Common myeloid progenitor, CD34-positive (primary cell): ENCODE results near the gene CACNB4.
A peak's percentile ranks its signal among the peaks of the same experiment; 100 is the strongest.

ENCODE experiments used
- CTCF ChIA-PET: fragments of 350-600 bp; sonication (Branson Sonifier 250); formaldehyde crosslinking; loops from one replicate; lab custom pipeline; 2021; ENCODE audit warnings: antibody characterized with exemption; lab: Charles Lee
- POLR2A ChIA-PET: fragments of 350-600 bp; sonication (Branson Sonifier 250); formaldehyde crosslinking; loops from one replicate; lab custom pipeline; 2021; ENCODE audit warnings: antibody characterized with exemption; lab: Charles Lee
- DNase-seq, 3 donors: peaks; one replicate each; pipeline versions ENCODE4 v3.0.0 to v3.0.0-alpha.2; 2013
- H3K27ac ChIP-seq, 2 experiments: 1 replicate in 1 of 2; 2 replicates in 1 of 2; pipeline ENCODE4 v1.7.0; 2013; ENCODE audit warnings: inconsistent platforms in 2 of 2, low read length in 2 of 2, mild to moderate bottlenecking in 2 of 2, low read depth in 1 of 2, moderate library complexity in 1 of 2; ENCODE audit not compliant: severe bottlenecking in 2 of 2, insufficient read depth in 1 of 2, poor library complexity in 1 of 2
- H3K27me3 ChIP-seq, 5 experiments: replicated peaks in 2 of 5; 1 replicate in 3 of 5; 2 replicates in 2 of 5; pipeline versions ENCODE4 v1.6.1 to v1.7.0; 2013; ENCODE audit warnings: low read length in 4 of 5, mild to moderate bottlenecking in 2 of 5, moderate library complexity in 2 of 5, inconsistent platforms in 1 of 5; ENCODE audit not compliant: insufficient read depth in 5 of 5, control insufficient read depth in 4 of 5
- H3K36me3 ChIP-seq, 4 experiments: 1 replicate in 2 of 4; 2 replicates in 2 of 4; pipeline versions ENCODE4 v1.6.1 to v1.7.0; 2013; ENCODE audit warnings: low read length in 3 of 4, control low read depth in 1 of 4, mild to moderate bottlenecking in 1 of 4; ENCODE audit not compliant: control insufficient read depth in 4 of 4, insufficient read depth in 4 of 4
- H3K4me1 ChIP-seq, 4 experiments: 1 replicate in 3 of 4; 2 replicates in 1 of 4; pipeline versions ENCODE4 v1.6.1 to v1.7.1; 2013; ENCODE audit warnings: low read length in 3 of 4, mild to moderate bottlenecking in 3 of 4, control low read depth in 1 of 4, inconsistent platforms in 1 of 4, moderate library complexity in 1 of 4; ENCODE audit not compliant: control insufficient read depth in 4 of 4, insufficient read depth in 4 of 4; ENCODE audit errors: control extremely low read depth in 1 of 4
- H3K4me3 ChIP-seq, 7 experiments: 1 replicate in 4 of 7; 2 replicates in 3 of 7; pipeline versions ENCODE4 v1.5.1 to v1.7.0; 2013; ENCODE audit warnings: mild to moderate bottlenecking in 7 of 7, low read length in 6 of 7, moderate library complexity in 6 of 7, inconsistent platforms in 2 of 7, low read depth in 2 of 7, control low read depth in 1 of 7; ENCODE audit not compliant: insufficient read depth in 4 of 7, control insufficient read depth in 1 of 7; ENCODE audit errors: extremely low read depth in 1 of 7
- H3K9me3 ChIP-seq, 5 experiments: 1 replicate in 4 of 5; 2 replicates in 1 of 5; pipeline versions ENCODE4 v1.6.1 to v1.7.1; 2013; ENCODE audit warnings: low read length in 4 of 5, mild to moderate bottlenecking in 2 of 5, inconsistent platforms in 1 of 5, low read depth in 1 of 5, moderate library complexity in 1 of 5; ENCODE audit not compliant: control insufficient read depth in 4 of 5, insufficient read depth in 2 of 5; ENCODE audit errors: control extremely low read depth in 1 of 5
- WGBS: methylation state at CpG from one replicate; pipeline ENCODE4 v1.1.5; 2013; ENCODE audit not compliant: insufficient coverage; 5-methylcytosine and 5-hydroxymethylcytosine counted together

CACNB4 gene

DNA sequence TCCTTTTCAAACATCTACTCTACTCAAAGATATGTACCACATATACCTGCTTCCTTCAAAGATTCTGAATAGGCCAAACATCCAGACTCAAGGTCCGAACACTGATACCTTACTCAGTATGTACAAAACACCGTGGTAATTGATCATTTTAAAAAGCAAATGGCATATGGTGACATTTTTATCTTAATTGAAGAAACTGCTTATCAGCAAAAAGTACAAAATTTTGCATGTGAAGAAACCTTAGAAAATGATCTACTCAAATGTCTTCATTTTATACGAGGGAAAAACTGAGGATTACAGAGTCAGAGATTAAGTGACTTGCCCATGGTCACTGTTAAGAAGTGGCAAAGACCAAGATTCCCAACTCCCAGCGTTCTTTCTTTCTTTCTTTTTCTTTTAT, 133.0 kb downstream of the CACNB4 start:
- H3K4me1 ChIP-seq, result no peaks in the 10 kb centered on the region
- H3K4me3 ChIP-seq, result no peak overlapping the region
- no peaks in the 10 kb centered on the region for H3K9me3 ChIP-seq
- no peaks in the 10 kb centered on the region for H3K36me3 ChIP-seq
- H3K27ac ChIP-seq, result no peak overlapping the region
- H3K27me3 ChIP-seq, result no peaks in the 10 kb centered on the region
- DNase-seq, result no peak
- ChIA-PET POLR2A (no interaction called here), CTCF (no interaction called here)
- WGBS, result no CpG with 5 or more reads among the region's 4 CpGs

DNA sequence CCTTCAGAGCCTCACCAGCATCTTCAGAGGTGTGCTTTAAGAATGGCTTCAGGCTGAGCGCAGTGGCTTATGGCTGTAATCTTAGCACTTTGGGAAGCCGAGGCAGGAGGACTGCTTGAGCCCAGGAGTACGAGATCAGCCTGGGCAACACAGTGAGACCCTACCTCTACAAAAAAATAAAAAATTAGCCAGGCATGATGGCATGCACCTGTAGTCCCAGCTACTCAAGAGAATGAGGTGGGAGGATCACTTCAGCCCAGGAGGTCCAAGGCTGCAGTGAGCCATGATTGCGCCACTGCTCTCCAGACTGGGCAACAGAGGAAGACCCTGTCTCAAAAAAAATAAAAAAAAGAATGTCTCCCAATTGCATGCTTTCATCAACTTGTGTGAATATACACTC, 137.3 kb downstream of the CACNB4 start:
- H3K36me3 ChIP-seq, result no peaks in the 10 kb centered on the region
- no peaks in the 10 kb centered on the region for H3K9me3 ChIP-seq
- POLR2A ChIA-PET, result no interaction called here
- H3K4me1 ChIP-seq, result no peaks in the 10 kb centered on the region
- no peak for DNase-seq
- no peak overlapping the region for H3K27ac ChIP-seq
- WGBS, result 100% methylated on average over 2 of the region's 4 CpGs
- H3K4me3 ChIP-seq, result peak overlapping the region in 1 of 7 experiments; percentile 0
- no peaks in the 10 kb centered on the region for H3K27me3 ChIP-seq
- CTCF ChIA-PET, result no interaction called here

DNA sequence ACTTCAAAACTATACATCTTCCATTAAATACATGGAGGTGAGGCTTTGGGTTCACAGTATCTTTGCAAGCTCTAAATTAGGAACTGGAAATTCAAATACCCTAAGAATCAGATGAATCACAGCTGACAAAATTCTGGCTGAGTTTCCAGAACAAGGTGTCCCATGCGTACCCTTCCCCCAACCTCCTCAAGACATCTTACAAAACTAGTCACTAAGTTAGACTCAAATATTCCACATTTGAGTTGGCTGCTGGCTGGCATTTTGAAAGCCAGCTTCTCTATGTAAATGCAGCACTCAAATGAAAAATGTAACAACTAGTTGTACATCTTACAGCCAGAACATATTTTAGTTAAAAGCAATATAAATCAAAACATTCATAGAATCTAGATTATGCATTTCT, 139.6 kb downstream of the CACNB4 start:
- ChIA-PET CTCF (no interaction called here), POLR2A (no interaction called here)
- Histone ChIP-seq H3K9me3 (no peaks in the 10 kb centered on the region), H3K27me3 (no peaks in the 10 kb centered on the region), H3K27ac (no peak overlapping the region), H3K4me3 (no peak overlapping the region), H3K36me3 (no peaks in the 10 kb centered on the region), H3K4me1 (no peaks in the 10 kb centered on the region)
- DNase-seq, result no peak
- 67% methylated on average over 1 of the region's 1 CpG for WGBS

DNA sequence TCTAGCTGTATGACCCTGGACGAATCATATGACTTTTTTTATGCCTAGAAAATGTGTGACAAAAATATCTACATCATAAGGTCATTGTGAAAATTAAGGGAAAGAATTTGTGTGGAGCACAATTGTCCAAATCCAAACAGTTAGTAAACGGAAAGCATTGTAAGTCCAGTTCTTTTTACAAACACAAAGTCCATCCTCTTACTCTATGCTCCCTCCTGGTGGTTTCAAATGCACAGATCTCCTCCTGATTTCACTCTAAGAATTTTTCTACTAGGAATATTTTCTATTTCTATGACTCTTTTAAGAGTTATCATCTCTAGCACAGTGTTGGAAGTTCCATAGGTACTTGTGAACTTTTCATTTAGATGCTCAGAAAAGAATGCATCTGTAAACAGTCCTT, 145.4 kb downstream of the CACNB4 start:
- no CpG with 5 or more reads among the region's 2 CpGs for WGBS

DNA sequence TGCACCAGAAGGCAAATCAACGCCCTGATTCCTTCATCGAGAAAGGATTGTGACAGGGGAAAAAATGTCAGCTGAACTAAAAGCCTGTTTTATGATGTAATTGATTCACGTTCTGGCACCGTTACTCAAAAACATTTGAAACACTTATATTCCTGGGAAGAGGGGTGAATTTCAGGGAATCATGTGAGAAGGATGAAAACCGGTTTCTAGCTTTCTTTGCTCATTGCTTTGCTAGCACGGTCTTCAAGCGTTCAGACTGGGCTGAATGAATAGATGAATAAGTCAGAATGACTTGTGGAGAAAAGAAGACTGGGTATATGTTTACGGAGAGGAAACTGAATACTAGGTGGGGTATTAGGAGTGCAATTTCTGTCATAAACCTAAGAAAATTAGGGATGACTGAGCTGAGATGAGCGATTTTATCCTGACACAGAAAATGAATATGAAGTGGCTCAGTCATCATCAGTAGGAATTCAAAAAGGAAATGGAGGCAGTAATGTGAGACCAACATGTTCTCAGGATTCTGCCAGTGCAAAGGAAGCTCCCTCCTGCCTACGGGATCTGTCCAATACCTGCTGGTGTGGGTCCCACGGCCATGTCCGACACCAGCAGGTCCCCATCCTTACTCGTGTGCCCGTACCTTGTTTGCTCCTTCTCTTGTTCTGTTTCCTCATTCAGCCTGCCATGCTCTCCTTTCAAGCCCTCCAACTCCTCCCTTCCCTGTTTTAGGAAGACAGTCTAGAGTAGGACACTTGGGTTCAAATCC, 146.0 kb downstream of the CACNB4 start:
- Histone ChIP-seq H3K27ac (no peak overlapping the region), H3K27me3 (no peaks in the 10 kb centered on the region), H3K9me3 (no peaks in the 10 kb centered on the region), H3K36me3 (no peaks in the 10 kb centered on the region), H3K4me3 (no peak overlapping the region), H3K4me1 (peaks cover 0 to 4% (median 4%) of the 10 kb centered on the region in 4 experiments)
- ChIA-PET POLR2A (no interaction called here), CTCF (interaction anchor here (0.6 to 1.1 kb wide), 3 partner anchors 19 to 145 kb away, joined by 3 to 6 read pairs (median 4); no protein-coding TSS in a partner anchor)
- 97% methylated on average over 13 of the region's 14 CpGs for WGBS
- no peak for DNase-seq

More for the DNA sequence above, 145.4 kb downstream of the CACNB4 start:
- no peak overlapping the region for H3K4me3 ChIP-seq
- POLR2A ChIA-PET, result no interaction called here
- H3K9me3 ChIP-seq, result no peaks in the 10 kb centered on the region
- H3K27ac ChIP-seq, result no peak overlapping the region
- H3K27me3 ChIP-seq, result no peaks in the 10 kb centered on the region
- no peaks in the 10 kb centered on the region for H3K4me1 ChIP-seq
- CTCF ChIA-PET, result interaction anchor here (0.6 kb wide), 1 partner anchor 38 kb away, joined by 6 read pairs; no protein-coding TSS in a partner anchor
- no peaks in the 10 kb centered on the region for H3K36me3 ChIP-seq
- no peak for DNase-seq

DNA sequence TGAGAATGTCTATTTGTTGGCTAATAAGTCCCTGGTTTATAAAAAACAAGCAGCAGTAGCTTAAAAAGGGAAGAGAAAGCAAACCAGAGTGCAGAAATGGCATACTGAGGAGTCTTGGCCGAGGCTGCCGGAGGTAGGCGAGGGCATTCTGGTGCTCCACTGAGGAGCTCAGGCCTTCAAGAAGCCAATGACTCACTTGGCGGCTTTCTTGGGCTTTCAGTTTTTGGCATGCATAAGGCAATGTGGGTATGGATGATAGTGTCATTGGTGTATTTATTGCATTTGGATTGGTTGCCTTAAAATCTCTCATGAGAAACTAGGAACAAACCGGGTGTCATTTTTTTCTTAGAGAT, 151.1 kb downstream of the CACNB4 start:
- ChIA-PET CTCF (interaction anchor here (0.9 to 1.3 kb wide), 3 partner anchors 26 to 141 kb away, joined by 3 to 5 read pairs (median 4); no protein-coding TSS in a partner anchor), POLR2A (interaction anchor here (0.6 to 0.8 kb wide), 2 partner anchors 17 to 177 kb away, joined by 3 read pairs; no protein-coding TSS in a partner anchor)
- H3K27ac ChIP-seq, result peak overlapping the region in 1 of 2 experiments; percentile 30
- peaks cover 0 to 6% (median 0%) of the 10 kb centered on the region in 5 experiments for H3K9me3 ChIP-seq
- peaks cover 0 to 16% (median 9%) of the 10 kb centered on the region in 4 experiments for H3K4me1 ChIP-seq
- H3K27me3 ChIP-seq, result no peaks in the 10 kb centered on the region
- peak overlapping the region; percentile 8 to 85 (median 66) for H3K4me3 ChIP-seq
- WGBS, result 7% methylated on average over 3 of the region's 5 CpGs
- DNase-seq, result peak; percentile 78 to 94 (median 92)
- no peaks in the 10 kb centered on the region for H3K36me3 ChIP-seq
